AG04450 (cell line): ENCODE results near the gene PTPRJ. TPM values are rescaled to one million over a fixed set of nuclear protein-coding genes. Genes with fewer than 3 reads are reported as not detected.

Experiments
- CTCF ChIA-PET: fragments of 300-600, 350-600 bp; formaldehyde crosslinking; extraction: SDS; loops from one replicate; lab custom pipeline; 2022; ENCODE audit warnings: antibody characterized with exemption, inconsistent platforms; lab: Charles Lee
- POLR2A ChIA-PET: fragments of 350-600 bp; formaldehyde crosslinking; extraction: SDS; loops from one replicate; lab custom pipeline; 2021; ENCODE audit warnings: antibody characterized with exemption, inconsistent platforms; lab: Yijun Ruan, JAX
- DNase-seq: peaks from one replicate; pipeline ENCODE4 v3.0.0-alpha.2; 2011; ENCODE audit warnings: low read depth, low spot score
- H3K27ac ChIP-seq: one replicate; pipeline ENCODE4 v1.5.1; 2012; ENCODE audit warnings: low read depth, low read length, control low read depth
- H3K27me3 ChIP-seq: one replicate; pipeline ENCODE4 v1.6.0; 2012; ENCODE audit warnings: low read length; ENCODE audit not compliant: control insufficient read depth, insufficient read depth
- H3K4me3 ChIP-seq: 2 replicates; pipeline ENCODE4 v1.5.1; 2011; ENCODE audit warnings: mild to moderate bottlenecking, low read depth, low read length, control low read depth
- H3K9me3 ChIP-seq: 2 replicates; pipeline ENCODE4 v1.5.1; 2012; ENCODE audit warnings: low read length; ENCODE audit not compliant: control insufficient read depth, insufficient read depth
- CTCF ChIP-seq: IDR thresholded peaks from 2 replicates; pipeline ENCODE4 v1.5.1; 2011; ENCODE audit warnings: low read depth, low read length, control low read depth, inconsistent platforms
- polyA plus RNA-seq: library from polyadenylated mRNA; depleted of rRNA; stranded (reverse); fragments of >200 nt; gene quantifications from 2 replicates; pipeline ENCODE4 v1.2.3, GENCODE V29; 2011

PTPRJ gene
- polyA plus RNA-seq, 1 experiment: 5.2 TPM

- ChIA-PET CTCF (interaction anchor here (1.0 to 1.9 kb wide), 2 partner anchors 20 to 73 kb away, joined by 3 to 5 read pairs; no protein-coding TSS in a partner anchor), POLR2A (interaction anchor here (1.3 kb wide), 1 partner anchor 20 kb away, joined by 3 read pairs; no protein-coding TSS in a partner anchor)
- Histone ChIP-seq H3K27me3 (no peaks in the 10 kb centered on the region), H3K27ac (no peak overlapping the region), H3K4me3 (no peak overlapping the region), H3K9me3 (no peaks in the 10 kb centered on the region)
- no peak for TF ChIP-seq CTCF
- peak; percentile 38 for DNase-seq
Observed at GRCh38 chr11:48036466-48036865, 56.1 kb downstream of the PTPRJ start.

GRCh38 chr11:48037709-48038468 is 57.5 kb downstream of the PTPRJ start:
- Histone ChIP-seq H3K4me3 (no peak overlapping the region), H3K27ac (no peak overlapping the region), H3K9me3 (no peaks in the 10 kb centered on the region), H3K27me3 (no peaks in the 10 kb centered on the region)
- no peak for TF ChIP-seq CTCF
- POLR2A ChIA-PET: no interaction called here
- CTCF ChIA-PET: no interaction called here
- DNase-seq: no peak

GRCh38 chr11:48040830-48041444 is 60.6 kb downstream of the PTPRJ start:
- Histone ChIP-seq H3K4me3 (no peak overlapping the region), H3K9me3 (no peaks in the 10 kb centered on the region), H3K27ac (no peak overlapping the region), H3K27me3 (no peaks in the 10 kb centered on the region)
- no peak for DNase-seq
- TF ChIP-seq CTCF: no peak
- CTCF ChIA-PET: no interaction called here
- POLR2A ChIA-PET: no interaction called here

- POLR2A ChIA-PET: no interaction called here
- H3K27ac ChIP-seq: no peak overlapping the region
- H3K9me3 ChIP-seq: no peaks in the 10 kb centered on the region
- no peaks in the 10 kb centered on the region for H3K27me3 ChIP-seq
- no peak for TF ChIP-seq CTCF
- DNase-seq: no peak
- CTCF ChIA-PET: interaction anchor here (0.6 kb wide), 2 partner anchors 180 to 186 kb away, joined by 3 read pairs; no protein-coding TSS in a partner anchor
- no peak overlapping the region for H3K4me3 ChIP-seq
Observed at GRCh38 chr11:48041877-48042695, 61.7 kb downstream of the PTPRJ start.
